K562 (cell line): ENCODE data around the gene TRIM34. TPM values are rescaled to one million over a fixed set of nuclear protein-coding genes. Genes with fewer than 3 reads are reported as not detected.

ENCODE experiments used
- ATAC-seq: fragments of 200-7000 bp; cut with Tn5 transposase; 3 replicates; pipeline ENCODE4 v1.9.1; 2020; ENCODE audit warnings: moderate library complexity
- BruUV-seq: library from RNA; stranded (reverse); fragments of 400-500 nt; replicated peaks from 2 replicates; lab custom pipeline; 2021; lab: Mats Ljungman, UMichigan
- CTCF ChIA-PET: fragments of 300-600 bp; formaldehyde crosslinking; extraction: SDS; loops from one replicate; lab custom pipeline; 2021; ENCODE audit warnings: low intra/inter-chr PET ratio; lab: Yijun Ruan, JAX
- POLR2A ChIA-PET: fragments of 300-600, 350-650 bp; sonication (Branson Sonifier 250); formaldehyde crosslinking; extraction: SDS; loops from one replicate; lab custom pipeline; 2021; ENCODE audit warnings: antibody characterized with exemption, inconsistent platforms; lab: Yijun Ruan, JAX
- DNase-seq, 4 experiments: peaks; one replicate each; pipeline versions ENCODE4 v3.0.0 to v3.0.0-alpha.2; 2011 to 2018; ENCODE audit warnings: low spot score in 3 of 4, mixed read lengths in 3 of 4; ENCODE audit errors: extremely low read depth in 1 of 4
- FAIRE-seq: peaks from 2 replicates; lab custom pipeline; 2011; peaks lifted over from hg19 to GRCh38; lab: Jason Lieb, UNC
- H2AFZ ChIP-seq: 2 replicates; pipeline ENCODE4 v1.6.0; 2011; ENCODE audit warnings: low read depth, low read length, control low read depth, inconsistent platforms
- H3K27ac ChIP-seq: fragments of 200-600 bp; 3 replicates; pipeline ENCODE4 v1.8.0; 2011; ENCODE audit warnings: low read depth, mild to moderate bottlenecking, control low read depth, inconsistent platforms, low read length, moderate library complexity, mixed read lengths; ENCODE audit errors: extremely low read depth
- H3K27me3 ChIP-seq, 2 experiments: fragments of 300-600 bp in 1 of 2; 2 replicates in 1 of 2; 3 replicates in 1 of 2; pipeline versions ENCODE4 v1.6.0 to v1.8.0; 2011; ENCODE audit warnings: inconsistent platforms in 2 of 2, low read length in 2 of 2, mild to moderate bottlenecking in 1 of 2, mixed read lengths in 1 of 2, moderate library complexity in 1 of 2; ENCODE audit not compliant: control insufficient read depth in 2 of 2, insufficient read depth in 2 of 2
- H3K36me3 ChIP-seq: fragments of 300-600 bp; 3 replicates; pipeline ENCODE4 v1.8.0; 2011; ENCODE audit warnings: mild to moderate bottlenecking, low read length, inconsistent platforms; ENCODE audit not compliant: control insufficient read depth, insufficient read depth
- H3K4me1 ChIP-seq, 2 experiments: fragments of 200-600 bp in 1 of 2; replicated peaks in 1 of 2; 2 replicates in 1 of 2; 3 replicates in 1 of 2; pipeline versions ENCODE4 v1.5.1 to v1.8.0; 2011; ENCODE audit warnings: inconsistent platforms in 2 of 2, low read length in 2 of 2, mild to moderate bottlenecking in 1 of 2, mixed read lengths in 1 of 2, moderate library complexity in 1 of 2; ENCODE audit not compliant: control insufficient read depth in 2 of 2, insufficient read depth in 2 of 2
- H3K4me2 ChIP-seq: 2 replicates; pipeline ENCODE4 v1.6.1; 2011; ENCODE audit warnings: low read length, control low read depth, inconsistent platforms, mixed read lengths; ENCODE audit not compliant: insufficient read depth
- H3K4me3 ChIP-seq: fragments of 200-600 bp; sonication (generic), shearing (Covaris generic); 2 replicates; pipeline ENCODE4 v1.5.1; 2016; ENCODE audit warnings: control low read depth, inconsistent platforms
- H3K79me2 ChIP-seq: fragments of 200-600 bp; 3 replicates; pipeline ENCODE4 v1.8.0; 2011; ENCODE audit warnings: low read length, inconsistent platforms; ENCODE audit not compliant: control insufficient read depth, insufficient read depth
- H3K9ac ChIP-seq, 2 experiments: 2 replicates each; pipeline versions ENCODE4 v1.6.0 to v1.6.1; 2011; ENCODE audit warnings: low read depth in 2 of 2, low read length in 2 of 2, control low read depth in 1 of 2, inconsistent platforms in 1 of 2, mild to moderate bottlenecking in 1 of 2, mixed read lengths in 1 of 2; ENCODE audit not compliant: insufficient read depth in 1 of 2
- H3K9me1 ChIP-seq: one replicate; pipeline ENCODE4 v1.6.0; 2011; ENCODE audit warnings: inconsistent platforms, mild to moderate bottlenecking, low read length, moderate library complexity; ENCODE audit not compliant: control insufficient read depth, insufficient read depth
- H3K9me3 ChIP-seq: replicated peaks from 2 replicates; pipeline ENCODE4 v1.5.1; 2011; ENCODE audit warnings: low read depth, low read length, inconsistent platforms; ENCODE audit not compliant: control insufficient read depth, insufficient read depth
- H4K20me1 ChIP-seq: replicated peaks from 2 replicates; pipeline ENCODE4 v1.6.1; 2011; ENCODE audit warnings: low read length, inconsistent platforms, mixed read lengths; ENCODE audit not compliant: control insufficient read depth, insufficient read depth
- DACH1 ChIP-seq: fragments of 450-650 bp; IDR thresholded peaks from 2 replicates; pipeline ENCODE4 v1.6.1; 2018; ENCODE audit not compliant: partially characterized antibody
- IRF2 ChIP-seq: sonication (generic); formaldehyde crosslinking; IDR thresholded peaks from 2 replicates; pipeline ENCODE4 v1.8.1; 2022; ENCODE audit warnings: mild to moderate bottlenecking, missing genetic modification reagents
- MCM7 ChIP-seq, 2 experiments: fragments of 450-650 bp; IDR thresholded peaks; 2 replicates each; pipeline ENCODE4 v1.6.1; 2016 to 2018
- WGBS: fragments of 100-300 bp; shearing (Covaris generic); methylation state at CpG from one replicate; pipeline ENCODE4 v1.1.6; 2016; ENCODE audit warnings: low coverage, mixed read lengths; ENCODE audit not compliant: insufficient coverage; ENCODE audit errors: missing lambda C conversion rate; 5-methylcytosine and 5-hydroxymethylcytosine counted together
- in situ Hi-C: fragments of 300-500 bp; cut with MboI; formaldehyde crosslinking; loops from 4 replicates; pipeline ENCODE4 v1.15.0; 2018; ENCODE audit warnings: inconsistent platforms, mixed read lengths
- intact Hi-C: fragments of 100-400 bp; cut with micrococcal nuclease; formaldehyde crosslinking; loops from 2 replicates; pipeline ENCODE4 v1.14.2; 2022
- polyA plus RNA-seq, 8 experiments: library from polyadenylated mRNA; depleted of rRNA in 4 of 8; stranded (reverse) in 5 of 8; unstranded in 3 of 8; fragments of >200 nt; fragmentation: Nextera tagmentation in 2 of 8; fragmentation: Illumina TruSeq in 1 of 8; extraction: Ambion mirVana in 2 of 8; extraction: Trizol in 1 of 8; gene quantifications; 2 replicates each; pipeline versions ENCODE4 v1.2.1 to v1.2.3, GENCODE V29; 2011 to 2014; ENCODE audit warnings: inconsistent platforms in 1 of 8, missing spikeins in 1 of 8
- total RNA-seq, 7 experiments: library from RNA; depleted of rRNA in 6 of 7; stranded (reverse); fragments of >200 nt in 6 of 7; fragmentation: Illumina TruSeq in 2 of 7; extraction: Trizol in 2 of 7; gene quantifications; 2 replicates each; pipeline versions ENCODE4 v1.2.1 to v1.2.3, GENCODE V29; 2011 to 2021; ENCODE audit warnings: low replicate concordance in 1 of 7
- TF ChIP-seq, protein P1 (sequence below): fragments of 250-450 bp; sonication (Bioruptor Pico); IDR thresholded peaks from 2 replicates; pipeline ENCODE4 v1.5.0; 2021; ENCODE audit warnings: mild to moderate bottlenecking, borderline replicate concordance

TRIM34 gene
- total and polyA plus RNA-seq, 9 of the 15 experiments (the other 6 are each of a cell fraction or from before 2014, with no cell fraction given): 0.31 to 2.9 (median 1.3) TPM

DNA sequence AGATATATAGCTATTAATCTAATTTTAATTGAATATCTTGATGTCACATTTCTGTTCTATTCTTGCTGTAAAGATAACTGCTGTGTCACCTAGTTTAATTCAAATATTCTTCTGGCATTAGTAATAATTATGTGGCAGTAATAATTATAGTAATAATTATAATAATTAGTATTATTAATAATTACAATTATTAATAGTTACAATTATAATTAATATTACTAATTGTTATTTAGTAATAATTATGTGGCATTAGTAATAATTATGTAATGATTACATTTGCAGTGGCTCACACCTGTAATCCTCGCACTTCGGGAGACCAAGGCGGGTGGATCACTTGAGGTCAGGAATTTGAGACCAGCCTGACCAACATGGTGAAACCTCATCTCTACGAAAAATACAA lies 61.6 kb downstream of the TRIM34 start:
- in situ Hi-C loops: no loop called here
- H3K4me1 ChIP-seq: peaks cover 0 to 18% of the 10 kb centered on the region in 2 experiments; a peak in 4 of 5 replicates
- POLR2A ChIA-PET: interaction anchor here (1.5 kb wide), 1 partner anchor 23 kb away, joined by 3 read pairs; no protein-coding TSS in a partner anchor
- TF ChIP-seq MCM7 (IDR thresholded peaks at IDR 0.05) (peak in 1 of 2 experiments; percentile 70; a peak in 1 of 4 replicates), DACH1 (peak; percentile 85), IRF2 (no peak)
- TF ChIP-seq, protein P1, sequence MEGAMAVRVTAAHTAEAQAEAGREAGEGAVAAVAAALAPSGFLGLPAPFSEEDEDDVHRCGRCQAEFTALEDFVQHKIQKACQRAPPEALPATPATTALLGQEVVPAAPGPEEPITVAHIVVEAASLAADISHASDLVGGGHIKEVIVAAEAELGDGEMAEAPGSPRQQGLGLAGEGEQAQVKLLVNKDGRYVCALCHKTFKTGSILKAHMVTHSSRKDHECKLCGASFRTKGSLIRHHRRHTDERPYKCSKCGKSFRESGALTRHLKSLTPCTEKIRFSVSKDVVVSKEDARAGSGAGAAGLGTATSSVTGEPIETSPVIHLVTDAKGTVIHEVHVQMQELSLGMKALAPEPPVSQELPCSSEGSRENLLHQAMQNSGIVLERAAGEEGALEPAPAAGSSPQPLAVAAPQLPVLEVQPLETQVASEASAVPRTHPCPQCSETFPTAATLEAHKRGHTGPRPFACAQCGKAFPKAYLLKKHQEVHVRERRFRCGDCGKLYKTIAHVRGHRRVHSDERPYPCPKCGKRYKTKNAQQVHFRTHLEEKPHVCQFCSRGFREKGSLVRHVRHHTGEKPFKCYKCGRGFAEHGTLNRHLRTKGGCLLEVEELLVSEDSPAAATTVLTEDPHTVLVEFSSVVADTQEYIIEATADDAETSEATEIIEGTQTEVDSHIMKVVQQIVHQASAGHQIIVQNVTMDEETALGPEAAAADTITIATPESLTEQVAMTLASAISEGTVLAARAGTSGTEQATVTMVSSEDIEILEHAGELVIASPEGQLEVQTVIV (CRISPR knock-in tag): no peak
- TF ChIP-seq, all 486 proteins: peak for 2
- H3K4me3 ChIP-seq: no peak overlapping the region
- no peaks in the 10 kb centered on the region for H3K9me1 ChIP-seq
- no peak overlapping the region for H2AFZ ChIP-seq
- DNase-seq (no peak), FAIRE-seq (no peak), ATAC-seq (no peak)
- 79% methylated on average over 4 of the region's 4 CpGs for WGBS
- no peaks in the 10 kb centered on the region for H3K36me3 ChIP-seq
- no peak overlapping the region for H3K27ac ChIP-seq
- no TSS peak for BruUV-seq
- intact Hi-C loops: loop anchor here (5.0 kb wide), 1 partner anchor 84 kb away; no protein-coding TSS in a partner anchor
- H3K4me2 ChIP-seq: no peak overlapping the region
- H3K9me3 ChIP-seq: no peaks in the 10 kb centered on the region
- H3K9ac ChIP-seq: no peak overlapping the region
- no peaks in the 10 kb centered on the region for H4K20me1 ChIP-seq
- H3K27me3 ChIP-seq: no peaks in the 10 kb centered on the region
- CTCF ChIA-PET: no interaction called here
- H3K79me2 ChIP-seq: peaks cover 4% of the 10 kb centered on the region; the same call in 2 of the 3 replicates
